Activated CD8-positive, alpha-beta memory T cell treated with anti-CD3 and anti-CD28 coated beads, Interleukin-2, amount 50 U/mL, for 1 hour (primary cell): Measurements from ENCODE around the gene LHX8.

Source experiments
- DNase-seq: peaks from one replicate; pipeline ENCODE4 v3.0.0-alpha.2; 2020; ENCODE audit errors: extremely low read depth

Gene LHX8

GRCh38 chr1:75203415-75204277, 69.5 kb downstream of the LHX8 start:
- no peak for DNase-seq

GRCh38 chr1:75208862-75209261, 74.7 kb downstream of the LHX8 start:
- DNase-seq, result no peak
